ENCODE data around the gene MUC5B. TPM values are rescaled to one million over a fixed set of nuclear protein-coding genes. Genes with fewer than 3 reads are reported as not detected.
"Not testable (repeated sequence)": the region's sequence is repeated elsewhere in the genome, so short reads cannot be mapped to it uniquely, and the experiment has no call there.

Gene MUC5B
- total RNA-seq, 1 donor from 2014 or later = not detected

- intact Hi-C loops (cut with micrococcal nuclease) = no loop called here
- ATAC-seq (no peak), DNase-seq (peak; percentile 28)
These were observed 14.3 kb downstream of the MUC5B start for GRCh38 chr11:1237128-1237580.

GRCh38 chr11:1237851-1238250 lies 15.0 kb downstream of the MUC5B start:
- DNase-seq (peak; percentile 15), ATAC-seq (no peak)
- intact Hi-C loops (cut with micrococcal nuclease) = no loop called here

- intact Hi-C loops (cut with micrococcal nuclease) = no loop called here
- ATAC-seq = peak; percentile 62
- peak; percentile 68 for DNase-seq
These were observed 16.1 kb downstream of the MUC5B start for GRCh38 chr11:1238767-1239595.

DNA sequence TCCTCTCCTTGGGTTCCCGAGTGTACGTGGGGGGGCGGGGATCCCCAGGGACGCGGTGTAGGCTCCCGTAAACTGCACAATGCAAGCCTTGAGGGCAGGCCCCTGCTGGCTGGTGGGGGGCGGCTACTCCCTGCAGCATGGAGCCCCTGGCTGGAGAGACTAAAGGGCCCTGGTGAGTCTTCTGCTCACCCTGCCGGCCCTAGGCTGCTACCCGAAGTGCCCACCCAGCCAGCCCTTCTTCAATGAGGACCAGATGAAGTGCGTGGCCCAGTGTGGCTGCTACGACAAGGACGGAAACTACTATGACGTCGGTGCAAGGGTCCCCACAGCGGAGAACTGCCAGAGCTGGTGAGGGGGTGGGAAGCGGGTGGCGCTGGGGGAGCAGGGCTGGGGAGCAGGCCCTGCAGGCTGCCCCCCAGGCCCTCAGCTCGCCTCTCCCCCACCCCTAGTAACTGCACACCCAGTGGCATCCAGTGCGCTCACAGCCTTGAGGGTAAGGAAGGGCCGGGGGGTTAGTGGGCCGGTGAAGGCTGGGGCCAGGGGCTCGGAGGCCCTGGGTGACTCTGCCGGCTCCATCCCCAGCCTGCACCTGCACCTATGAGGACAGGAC lies 16.8 kb downstream of the MUC5B start:
- DNase-seq (no peak), ATAC-seq (no peak)
- intact Hi-C loops (cut with micrococcal nuclease) = no loop called here

- ATAC-seq (no peak), DNase-seq (no peak)
- intact Hi-C loops (cut with micrococcal nuclease) = no loop called here
These were observed 17.9 kb downstream of the MUC5B start for GRCh38 chr11:1240771-1241170.

- DNase-seq (no peak), ATAC-seq (no peak)
- intact Hi-C loops (cut with micrococcal nuclease) = no loop called here
These were observed 18.8 kb downstream of the MUC5B start for GRCh38 chr11:1241706-1242105.

GRCh38 chr11:1242289-1242688 lies 19.4 kb downstream of the MUC5B start:
- DNase-seq = no peak
- intact Hi-C loops (cut with micrococcal nuclease) = no loop called here
- ATAC-seq = no peak

GRCh38 chr11:1242751-1243150 lies 19.9 kb downstream of the MUC5B start:
- DNase-seq; intact Hi-C loops (cut with micrococcal nuclease); ATAC-seq: not testable (repeated sequence)

GRCh38 chr11:1243521-1243920 lies 20.7 kb downstream of the MUC5B start:
- ATAC-seq; intact Hi-C loops (cut with micrococcal nuclease); DNase-seq: not testable (repeated sequence)

GRCh38 chr11:1244557-1244956 lies 21.7 kb downstream of the MUC5B start:
- ATAC-seq; intact Hi-C loops (cut with micrococcal nuclease); DNase-seq: not testable (repeated sequence)

DNA sequence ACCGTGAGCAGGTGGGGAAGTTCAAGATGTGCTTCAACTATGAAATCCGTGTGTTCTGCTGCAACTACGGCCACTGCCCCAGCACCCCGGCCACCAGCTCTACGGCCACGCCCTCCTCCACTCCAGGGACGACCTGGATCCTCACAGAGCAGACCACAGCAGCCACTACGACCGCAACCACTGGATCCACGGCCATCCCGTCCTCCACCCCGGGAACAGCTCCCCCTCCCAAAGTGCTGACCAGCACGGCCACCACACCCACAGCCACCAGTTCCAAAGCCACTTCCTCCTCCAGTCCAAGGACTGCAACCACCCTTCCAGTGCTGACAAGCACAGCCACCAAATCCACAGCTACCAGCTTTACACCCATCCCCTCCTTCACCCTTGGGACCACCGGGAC lies 22.9 kb downstream of the MUC5B start:
- DNase-seq; intact Hi-C loops (cut with micrococcal nuclease); ATAC-seq: not testable (repeated sequence)

DNA sequence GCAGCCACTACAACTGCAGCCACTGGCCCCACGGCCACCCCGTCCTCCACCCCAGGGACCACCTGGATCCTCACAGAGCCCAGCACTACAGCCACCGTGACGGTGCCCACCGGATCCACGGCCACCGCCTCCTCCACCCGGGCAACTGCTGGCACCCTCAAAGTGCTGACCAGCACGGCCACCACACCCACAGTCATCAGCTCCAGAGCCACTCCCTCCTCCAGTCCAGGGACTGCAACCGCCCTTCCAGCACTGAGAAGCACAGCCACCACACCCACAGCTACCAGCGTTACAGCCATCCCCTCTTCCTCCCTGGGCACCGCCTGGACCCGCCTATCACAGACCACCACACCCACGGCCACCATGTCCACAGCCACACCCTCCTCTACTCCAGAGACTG lies 23.4 kb downstream of the MUC5B start:
- DNase-seq; intact Hi-C loops (cut with micrococcal nuclease); ATAC-seq: not testable (repeated sequence)

DNA sequence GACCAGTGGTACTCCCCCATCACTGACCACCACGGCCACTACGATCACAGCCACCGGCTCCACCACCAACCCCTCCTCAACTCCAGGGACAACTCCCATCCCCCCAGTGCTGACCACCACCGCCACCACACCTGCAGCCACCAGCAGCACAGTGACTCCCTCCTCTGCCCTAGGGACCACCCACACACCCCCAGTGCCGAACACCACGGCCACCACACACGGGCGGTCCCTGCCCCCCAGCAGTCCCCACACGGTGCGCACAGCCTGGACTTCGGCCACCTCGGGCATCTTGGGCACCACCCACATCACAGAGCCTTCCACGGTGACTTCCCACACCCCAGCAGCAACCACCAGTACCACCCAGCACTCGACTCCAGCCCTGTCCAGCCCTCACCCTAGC lies 24.2 kb downstream of the MUC5B start:
- intact Hi-C loops (cut with micrococcal nuclease); ATAC-seq; DNase-seq: not testable (repeated sequence)

GRCh38 chr11:1248951-1249350 lies 26.1 kb downstream of the MUC5B start:
- ATAC-seq; intact Hi-C loops (cut with micrococcal nuclease); DNase-seq: not testable (repeated sequence)

- DNase-seq; ATAC-seq; intact Hi-C loops (cut with micrococcal nuclease): not testable (repeated sequence)
These were observed 27.5 kb downstream of the MUC5B start for GRCh38 chr11:1250411-1250810.

DNA sequence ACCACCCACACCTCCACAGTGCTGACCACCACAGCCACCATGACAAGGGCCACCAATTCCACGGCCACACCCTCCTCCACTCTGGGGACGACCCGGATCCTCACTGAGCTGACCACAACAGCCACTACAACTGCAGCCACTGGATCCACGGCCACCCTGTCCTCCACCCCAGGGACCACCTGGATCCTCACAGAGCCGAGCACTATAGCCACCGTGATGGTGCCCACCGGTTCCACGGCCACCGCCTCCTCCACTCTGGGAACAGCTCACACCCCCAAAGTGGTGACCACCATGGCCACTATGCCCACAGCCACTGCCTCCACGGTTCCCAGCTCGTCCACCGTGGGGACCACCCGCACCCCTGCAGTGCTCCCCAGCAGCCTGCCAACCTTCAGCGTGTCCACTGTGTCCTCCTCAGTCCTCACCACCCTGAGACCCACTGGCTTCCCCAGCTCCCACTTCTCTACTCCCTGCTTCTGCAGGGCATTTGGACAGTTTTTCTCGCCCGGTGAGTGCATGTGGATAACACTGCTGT lies 28.4 kb downstream of the MUC5B start:
- ATAC-seq (no peak), DNase-seq (no peak)
- intact Hi-C loops (cut with micrococcal nuclease) = no loop called here

GRCh38 chr11:1252371-1253102 lies 29.7 kb downstream of the MUC5B start:
- no peak for ATAC-seq
- DNase-seq = no peak

DNA sequence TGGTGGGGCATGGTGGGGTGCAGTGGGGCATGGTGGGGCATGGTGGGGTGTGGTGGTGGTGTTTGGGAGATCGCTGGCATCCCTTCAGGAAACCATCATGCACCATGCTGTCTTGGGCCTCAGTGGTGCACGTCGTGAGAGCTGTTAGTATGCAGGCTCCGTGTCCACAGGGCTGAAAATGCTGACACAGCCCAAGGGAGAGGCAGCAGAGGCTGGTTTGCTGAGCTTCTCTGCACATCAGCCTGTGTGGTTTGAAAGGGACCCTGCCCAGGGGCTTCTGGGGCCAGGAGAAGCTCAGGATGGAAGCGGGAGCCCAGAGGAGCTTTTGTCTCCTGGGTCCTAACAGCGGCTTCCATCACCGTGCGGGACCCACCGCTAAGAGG lies 30.2 kb downstream of the MUC5B start:
- DNase-seq = no peak
- no peak for ATAC-seq
- intact Hi-C loops (cut with micrococcal nuclease) = no loop called here

More at GRCh38 chr11:1252371-1253102, 29.7 kb downstream of the MUC5B start:
- intact Hi-C loops (cut with micrococcal nuclease) = no loop called here

DNA sequence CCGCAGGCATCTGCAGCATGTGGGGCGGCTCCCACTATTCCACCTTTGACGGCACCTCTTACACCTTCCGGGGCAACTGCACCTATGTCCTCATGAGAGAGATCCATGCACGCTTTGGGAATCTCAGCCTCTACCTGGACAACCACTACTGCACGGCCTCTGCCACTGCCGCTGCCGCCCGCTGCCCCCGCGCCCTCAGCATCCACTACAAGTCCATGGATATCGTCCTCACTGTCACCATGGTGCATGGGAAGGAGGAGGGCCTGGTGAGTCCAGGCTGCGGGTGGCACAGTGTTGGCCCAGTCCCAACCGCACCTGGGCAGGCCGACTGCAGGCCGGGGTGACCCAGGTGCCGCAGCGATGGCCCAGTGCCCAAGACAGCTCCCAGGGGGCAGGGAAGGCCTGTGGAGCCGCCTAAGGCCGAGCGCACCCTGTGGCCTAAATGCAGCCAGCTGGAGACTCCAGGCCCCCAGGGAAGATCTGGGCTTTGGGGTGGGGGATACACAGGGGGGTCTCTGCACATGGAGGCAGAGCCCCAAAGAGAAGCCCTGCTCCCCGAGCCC lies 31.3 kb downstream of the MUC5B start:
- ATAC-seq (no peak), DNase-seq (no peak)
- intact Hi-C loops (cut with micrococcal nuclease) = no loop called here
